Retinal pigment epithelial cell (primary cell): Measurements from ENCODE around the gene PCDHGA9.
"Not testable (repeated sequence)": the region's sequence is repeated elsewhere in the genome, so short reads cannot be mapped to it uniquely, and the experiment has no call there.

Experiments used
- DNase-seq: peaks from one replicate; pipeline ENCODE4 v3.0.0-alpha.2; 2010; ENCODE audit warnings: low read depth
- H3K4me3 ChIP-seq: 2 replicates; pipeline ENCODE4 v1.5.1; 2011; ENCODE audit warnings: mild to moderate bottlenecking, low read length, control low read depth, moderate library complexity
- TF ChIP-seq, protein P1 (sequence below): conservative IDR thresholded peaks from 2 replicates; pipeline ENCODE4 v1.5.1; 2011; ENCODE audit warnings: low read depth, low read length, control low read depth, inconsistent platforms

Gene PCDHGA9

GRCh38 chr5:141387557-141388311 is 14.8 kb upstream of the PCDHGA9 start, which contains the start of gene PCDHGB4:
Gene PCDHGB4, plus strand, starts transcription at chr5:141387698. Its CDS starts 187 bp downstream, at chr5:141387885.
- TF ChIP-seq, protein P1, sequence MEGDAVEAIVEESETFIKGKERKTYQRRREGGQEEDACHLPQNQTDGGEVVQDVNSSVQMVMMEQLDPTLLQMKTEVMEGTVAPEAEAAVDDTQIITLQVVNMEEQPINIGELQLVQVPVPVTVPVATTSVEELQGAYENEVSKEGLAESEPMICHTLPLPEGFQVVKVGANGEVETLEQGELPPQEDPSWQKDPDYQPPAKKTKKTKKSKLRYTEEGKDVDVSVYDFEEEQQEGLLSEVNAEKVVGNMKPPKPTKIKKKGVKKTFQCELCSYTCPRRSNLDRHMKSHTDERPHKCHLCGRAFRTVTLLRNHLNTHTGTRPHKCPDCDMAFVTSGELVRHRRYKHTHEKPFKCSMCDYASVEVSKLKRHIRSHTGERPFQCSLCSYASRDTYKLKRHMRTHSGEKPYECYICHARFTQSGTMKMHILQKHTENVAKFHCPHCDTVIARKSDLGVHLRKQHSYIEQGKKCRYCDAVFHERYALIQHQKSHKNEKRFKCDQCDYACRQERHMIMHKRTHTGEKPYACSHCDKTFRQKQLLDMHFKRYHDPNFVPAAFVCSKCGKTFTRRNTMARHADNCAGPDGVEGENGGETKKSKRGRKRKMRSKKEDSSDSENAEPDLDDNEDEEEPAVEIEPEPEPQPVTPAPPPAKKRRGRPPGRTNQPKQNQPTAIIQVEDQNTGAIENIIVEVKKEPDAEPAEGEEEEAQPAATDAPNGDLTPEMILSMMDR: peak; percentile 57
- peak within 1 kb of the TSS; percentile 35 for H3K4me3 ChIP-seq
- DNase-seq: not testable (repeated sequence)

DNA sequence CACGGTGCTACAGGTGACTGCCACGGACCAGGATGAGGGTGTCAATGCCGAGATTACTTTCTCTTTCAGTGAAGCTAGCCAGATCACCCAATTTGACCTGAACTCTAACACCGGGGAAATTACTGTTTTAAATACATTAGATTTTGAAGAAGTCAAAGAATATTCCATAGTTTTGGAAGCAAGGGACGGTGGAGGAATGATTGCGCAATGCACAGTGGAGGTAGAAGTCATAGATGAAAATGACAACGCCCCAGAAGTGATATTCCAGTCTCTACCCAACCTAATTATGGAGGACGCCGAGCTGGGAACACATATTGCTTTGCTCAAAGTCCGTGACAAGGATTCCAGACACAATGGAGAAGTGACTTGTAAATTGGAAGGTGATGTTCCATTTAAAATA is 13.9 kb upstream of the PCDHGA9 start:
- TF ChIP-seq, protein P1: no peak
- no peak for DNase-seq
- no peak overlapping the region for H3K4me3 ChIP-seq

DNA sequence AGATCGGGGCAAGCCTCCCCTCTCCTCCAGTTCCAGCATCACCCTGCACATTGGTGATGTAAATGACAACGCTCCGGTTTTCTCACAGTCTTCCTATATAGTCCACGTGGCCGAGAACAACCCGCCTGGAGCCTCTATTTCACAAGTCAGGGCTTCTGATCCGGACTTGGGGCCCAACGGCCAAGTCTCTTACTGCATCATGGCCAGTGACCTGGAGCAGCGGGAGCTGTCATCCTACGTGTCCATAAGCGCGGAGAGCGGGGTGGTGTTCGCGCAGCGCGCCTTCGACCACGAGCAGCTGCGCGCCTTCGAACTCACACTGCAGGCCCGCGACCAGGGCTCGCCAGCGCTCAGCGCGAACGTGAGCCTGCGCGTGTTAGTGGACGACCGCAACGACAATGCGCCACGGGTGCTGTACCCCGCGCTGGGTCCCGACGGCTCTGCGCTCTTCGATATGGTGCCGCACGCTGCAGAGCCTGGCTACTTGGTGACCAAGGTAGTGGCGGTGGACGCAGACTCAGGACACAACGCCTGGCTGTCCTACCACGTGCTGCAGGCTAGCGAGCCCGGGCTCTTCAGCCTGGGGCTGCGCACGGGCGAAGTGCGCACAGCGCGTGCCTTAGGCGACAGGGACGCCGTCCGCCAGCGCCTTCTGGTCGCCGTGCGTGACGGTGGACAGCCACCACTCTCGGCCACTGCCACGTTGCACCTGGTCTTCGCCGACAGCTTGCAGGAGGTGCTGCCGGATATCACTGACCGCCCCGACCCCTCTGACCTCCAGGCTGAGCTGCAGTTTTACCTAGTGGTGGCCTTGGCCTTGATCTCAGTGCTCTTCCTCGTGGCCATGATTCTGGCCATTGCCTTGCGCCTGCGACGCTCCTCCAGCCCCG is 13.2 kb upstream of the PCDHGA9 start:
- TF ChIP-seq, protein P1: no peak
- H3K4me3 ChIP-seq: no peak overlapping the region
- no peak for DNase-seq

- no peak for DNase-seq
- TF ChIP-seq, protein P1: peak; percentile 9
- no peak within 1 kb of the TSS for H3K4me3 ChIP-seq
Observed at GRCh38 chr5:141392429-141393198, 10.0 kb upstream of the PCDHGA9 start, which contains the start of gene PCDHGA8. Gene PCDHGA8, plus strand, starts transcription at chr5:141392633. Its CDS starts 181 bp downstream, at chr5:141392814.

DNA sequence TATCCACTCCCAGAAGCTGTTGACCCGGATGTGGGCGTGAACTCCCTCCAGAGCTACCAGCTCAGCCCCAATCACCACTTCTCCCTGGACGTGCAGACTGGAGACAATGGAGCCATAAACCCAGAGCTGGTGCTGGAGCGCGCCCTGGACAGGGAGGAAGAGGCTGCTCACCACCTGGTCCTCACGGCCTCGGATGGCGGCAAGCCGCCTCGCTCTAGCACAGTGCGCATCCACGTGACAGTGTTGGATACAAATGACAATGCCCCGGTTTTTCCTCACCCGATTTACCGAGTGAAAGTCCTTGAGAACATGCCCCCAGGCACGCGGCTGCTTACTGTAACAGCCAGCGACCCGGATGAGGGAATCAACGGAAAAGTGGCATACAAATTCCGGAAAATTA is 9.3 kb upstream of the PCDHGA9 start:
- H3K4me3 ChIP-seq: no peak overlapping the region
- DNase-seq: no peak

DNA sequence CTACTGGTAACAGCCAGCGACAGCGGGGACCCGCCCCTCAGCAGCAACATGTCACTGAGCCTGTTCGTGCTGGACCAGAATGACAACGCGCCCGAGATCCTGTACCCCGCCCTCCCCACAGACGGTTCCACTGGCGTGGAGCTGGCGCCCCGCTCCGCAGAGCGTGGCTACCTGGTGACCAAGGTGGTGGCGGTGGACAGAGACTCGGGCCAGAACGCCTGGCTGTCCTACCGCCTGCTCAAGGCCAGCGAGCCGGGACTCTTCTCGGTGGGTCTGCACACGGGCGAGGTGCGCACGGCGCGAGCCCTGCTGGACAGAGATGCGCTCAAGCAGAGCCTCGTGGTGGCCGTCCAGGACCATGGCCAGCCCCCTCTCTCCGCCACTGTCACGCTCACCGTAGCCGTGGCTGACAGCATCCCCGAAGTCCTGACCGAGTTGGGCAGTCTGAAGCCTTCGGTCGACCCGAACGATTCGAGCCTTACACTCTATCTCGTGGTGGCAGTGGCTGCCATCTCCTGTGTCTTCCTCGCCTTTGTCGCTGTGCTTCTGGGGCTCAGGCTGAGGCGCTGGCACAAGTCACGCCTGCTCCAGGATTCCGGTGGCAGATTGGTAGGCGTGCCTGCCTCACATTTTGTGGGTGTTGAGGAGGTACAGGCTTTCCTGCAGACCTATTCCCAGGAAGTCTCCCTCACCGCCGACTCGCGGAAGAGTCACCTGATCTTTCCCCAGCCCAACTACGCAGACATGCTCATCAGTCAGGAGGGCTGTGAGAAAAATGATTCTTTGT is 8.0 kb upstream of the PCDHGA9 start:
- H3K4me3 ChIP-seq, DNase-seq: not testable (repeated sequence)

More for the DNA sequence above, 9.3 kb upstream of the PCDHGA9 start:
- TF ChIP-seq, protein P1: no peak
